GM19328 (cell line): ENCODE measurements around the gene RASGRP3.

Source experiments
- ATAC-seq: cut with Tn5 transposase; IDR thresholded peaks from one replicate; pipeline ENCODE4 v1.9.1; 2021; ENCODE audit warnings: mild to moderate bottlenecking, moderate library complexity; ENCODE audit not compliant: unreplicated experiment

Gene RASGRP3

GRCh38 chr2:33614190-33614589, 137.7 kb downstream of the RASGRP3 start:
- no peak for ATAC-seq
